Measurements from ENCODE around the gene TUBGCP2.
A peak's percentile ranks its signal among the peaks of the same experiment; 100 is the strongest.

The TUBGCP2 gene

GRCh38 chr10:133281628-133282372 is 26.9 kb downstream of the TUBGCP2 start:
- DNase-seq (ENCODE audit: extremely low read depth in 1 of 2, low read depth in 1 of 2) = no peak

GRCh38 chr10:133281084-133281483 is 27.6 kb downstream of the TUBGCP2 start:
- DNase-seq (ENCODE audit: extremely low read depth in 1 of 2, low read depth in 1 of 2) = no peak

- no peak for DNase-seq (ENCODE audit: extremely low read depth in 1 of 2, low read depth in 1 of 2)
Observed at GRCh38 chr10:133280391-133281059, 28.1 kb downstream of the TUBGCP2 start.

GRCh38 chr10:133279326-133280226 is 29.1 kb downstream of the TUBGCP2 start:
- DNase-seq (ENCODE audit: extremely low read depth in 1 of 2, low read depth in 1 of 2) = no peak

GRCh38 chr10:133278577-133279265 is 30.0 kb downstream of the TUBGCP2 start:
- peak in 1 of 2 donors; percentile 48 for DNase-seq (ENCODE audit: extremely low read depth in 1 of 2, low read depth in 1 of 2)

DNA sequence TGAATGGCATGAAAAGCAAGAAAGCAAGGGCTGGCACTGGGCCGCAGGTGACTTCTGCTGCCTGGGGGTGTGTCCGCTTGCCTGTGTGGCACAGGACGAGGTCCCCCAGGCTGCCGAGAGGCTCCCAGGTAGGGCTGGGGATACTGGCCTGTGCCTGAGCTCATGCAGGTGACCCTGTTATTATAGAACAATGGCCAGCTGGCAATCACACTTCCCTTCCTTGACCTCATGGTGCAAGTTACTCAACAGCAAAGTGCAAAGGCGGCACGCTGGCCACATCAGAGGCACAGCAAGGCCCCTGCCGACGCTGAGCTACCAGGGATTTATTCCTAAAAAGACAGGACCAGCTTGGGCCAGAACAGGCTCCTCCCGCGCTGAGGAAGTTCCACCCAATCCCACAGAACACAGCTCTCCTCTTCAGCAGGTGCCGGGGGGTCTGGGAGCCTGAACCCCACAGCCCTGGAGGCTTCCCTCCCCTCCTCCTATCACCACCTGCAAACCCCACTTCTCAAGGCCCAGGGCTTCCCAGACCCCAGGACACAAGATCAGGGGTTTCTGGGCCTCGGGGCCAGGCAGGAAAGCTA is 30.6 kb downstream of the TUBGCP2 start:
- DNase-seq (ENCODE audit: extremely low read depth in 1 of 2, low read depth in 1 of 2) = no peak

- no peak for DNase-seq (ENCODE audit: extremely low read depth in 1 of 2, low read depth in 1 of 2)
Observed at GRCh38 chr10:133277277-133277992, 31.2 kb downstream of the TUBGCP2 start.

DNA sequence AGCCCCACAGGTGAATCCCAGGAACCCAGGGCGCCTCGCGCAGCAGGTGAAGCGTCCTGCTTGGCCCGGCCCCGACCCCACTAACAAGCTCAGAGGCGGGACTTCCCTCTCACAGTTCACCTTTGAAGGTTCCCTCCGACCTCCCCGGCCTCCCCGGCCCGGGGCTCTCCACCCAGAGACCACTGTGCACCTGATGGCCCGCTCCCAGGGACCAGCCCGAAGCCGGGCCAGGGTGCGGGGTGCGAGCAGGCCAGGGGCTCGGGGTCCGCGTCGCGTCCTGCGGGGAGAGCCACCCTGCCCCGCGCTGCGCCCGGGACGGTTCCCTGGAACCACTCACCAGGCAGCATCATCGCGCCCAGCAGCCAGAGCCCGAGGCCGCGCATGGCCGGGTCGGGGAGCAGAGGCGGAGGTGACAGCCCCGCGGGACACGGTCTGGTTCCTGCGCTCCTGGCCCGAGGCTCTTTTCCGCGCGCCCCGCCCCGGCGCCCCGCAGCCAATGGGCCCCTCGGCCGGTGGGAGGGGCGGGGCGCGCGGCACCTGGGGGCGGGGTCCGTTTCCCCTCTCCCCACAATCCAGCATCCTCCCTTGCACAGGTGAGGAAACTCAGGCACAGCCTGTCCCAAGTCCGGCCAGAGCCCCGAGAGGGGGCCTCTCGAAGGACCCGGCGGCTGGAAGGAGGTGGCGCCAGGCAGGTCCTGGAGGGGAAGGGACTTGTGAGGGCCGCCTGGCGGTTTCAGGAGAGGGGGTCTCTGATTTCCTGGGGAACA is 32.1 kb downstream of the TUBGCP2 start, which contains the start of gene ADAM8:
TSS of gene ADAM8 (minus strand) at position 434 of the 767 bp plus-strand sequence. CDS start at position 383, 51 bp downstream.
- DNase-seq (ENCODE audit: extremely low read depth in 1 of 2, low read depth in 1 of 2) = peak in 1 of 2 donors; percentile 60

- DNase-seq (ENCODE audit: extremely low read depth in 1 of 2, low read depth in 1 of 2) = no peak
Observed at GRCh38 chr10:133276100-133276434, 32.6 kb downstream of the TUBGCP2 start.

GRCh38 chr10:133275684-133276092 is 33.0 kb downstream of the TUBGCP2 start:
- DNase-seq (ENCODE audit: extremely low read depth in 1 of 2, low read depth in 1 of 2) = peak in 1 of 2 donors; percentile 42

- DNase-seq (ENCODE audit: extremely low read depth in 1 of 2, low read depth in 1 of 2) = peak; percentile 56 to 58
Observed at GRCh38 chr10:133274751-133275683, 33.7 kb downstream of the TUBGCP2 start.

- DNase-seq (ENCODE audit: extremely low read depth in 1 of 2, low read depth in 1 of 2) = no peak
Observed at GRCh38 chr10:133273534-133274143, 35.0 kb downstream of the TUBGCP2 start.

DNA sequence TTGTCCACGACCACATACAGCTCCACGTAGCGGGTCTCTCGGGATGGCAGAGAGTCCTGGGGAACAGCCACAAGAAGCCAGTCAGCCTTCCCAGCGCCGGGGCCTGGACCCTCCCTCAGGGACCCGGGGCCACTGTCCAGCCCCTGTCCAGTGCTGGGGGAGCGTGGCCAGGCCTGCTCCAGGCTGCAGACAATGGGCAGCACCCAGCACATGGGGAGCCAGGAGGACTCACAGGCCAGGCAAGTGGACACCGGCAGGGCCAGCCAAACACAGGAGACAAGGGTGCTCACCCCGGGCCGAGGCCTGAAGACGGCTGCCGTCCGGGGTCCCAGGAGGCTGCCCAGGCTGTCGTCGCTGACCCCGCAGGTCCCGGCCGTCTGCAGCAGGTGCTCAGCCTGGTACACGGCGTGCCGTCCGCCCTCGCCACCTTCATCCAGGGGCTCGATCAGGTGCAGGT is 35.7 kb downstream of the TUBGCP2 start:
- no peak for DNase-seq (ENCODE audit: extremely low read depth in 1 of 2, low read depth in 1 of 2)

DNA sequence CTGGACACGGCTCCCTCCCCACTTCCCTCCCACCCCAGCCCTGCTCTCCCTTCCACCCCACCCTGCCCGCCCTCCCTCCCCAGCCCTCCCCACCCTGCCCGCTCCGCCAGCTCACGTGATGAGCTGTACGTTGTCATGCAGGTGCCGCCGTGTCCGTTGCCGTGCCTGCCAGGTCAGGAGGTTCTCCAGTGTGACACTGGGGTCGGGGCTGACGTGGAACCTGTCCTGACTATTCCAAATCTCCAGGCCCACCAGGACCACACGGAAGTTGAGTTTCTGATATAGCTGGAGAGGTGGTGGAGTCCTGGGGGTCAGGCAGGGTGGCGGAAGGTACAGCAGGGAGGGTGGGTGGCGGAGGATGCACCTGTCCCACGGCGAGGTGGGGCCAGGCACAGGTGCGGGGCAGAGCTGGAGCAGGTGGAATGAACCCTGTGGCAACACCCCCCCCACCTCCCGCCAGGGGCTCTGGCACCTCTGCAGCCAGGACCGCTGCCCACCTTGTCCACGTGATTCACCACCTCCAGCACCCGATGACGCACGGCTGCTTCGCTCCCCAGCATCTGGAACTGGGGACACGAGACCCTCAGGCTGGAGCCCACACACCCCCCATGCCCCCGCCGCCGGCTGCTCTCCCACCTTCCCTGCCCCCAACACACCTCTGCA is 36.2 kb downstream of the TUBGCP2 start:
- no peak for DNase-seq (ENCODE audit: extremely low read depth in 1 of 2, low read depth in 1 of 2)

GRCh38 chr10:133271521-133272300 is 37.0 kb downstream of the TUBGCP2 start:
- DNase-seq (ENCODE audit: extremely low read depth in 1 of 2, low read depth in 1 of 2) = no peak

GRCh38 chr10:133270773-133271297 is 37.8 kb downstream of the TUBGCP2 start:
- DNase-seq (ENCODE audit: extremely low read depth in 1 of 2, low read depth in 1 of 2) = no peak

Data from activated CD8-positive, alpha-beta memory T cell treated with anti-CD3 and anti-CD28 coated beads for 1 hour (primary cell).